Pancreas (tissue), 10 donors: ENCODE results near the gene OR51B2. TPM values are rescaled to one million over a fixed set of nuclear protein-coding genes. Genes with fewer than 3 reads are reported as not detected.
"Not testable (repeated sequence)": the region's sequence is repeated elsewhere in the genome, so short reads cannot be mapped to it uniquely, and the experiment has no call there.

Experiments used
- ATAC-seq, 4 donors: fragments of 200-7000 bp; cut with Tn5 transposase; one replicate each; pipeline versions ENCODE4 v1.8.0 to v1.9.1; 2020; ENCODE audit warnings: mild to moderate bottlenecking in 4 of 4, moderate library complexity in 4 of 4
- DNase-seq, 6 donors: peaks; one replicate each; pipeline ENCODE4 v3.0.0-alpha.2; 2020
- FAIRE-seq: peaks from 2 replicates; lab custom pipeline; 2012; peaks lifted over from hg19 to GRCh38; lab: Jason Lieb, UNC
- H3K27ac ChIP-seq, 4 donors: fragments of 200-600 bp; sonication (generic); 1 replicate in 3 of 4; 2 replicates in 1 of 4; pipeline versions ENCODE4 v1.5.0 to v1.8.0; 2020
- H3K27me3 ChIP-seq, 4 donors: fragments of 200-600 bp; one replicate each; pipeline ENCODE4 v1.8.0; 2021
- H3K36me3 ChIP-seq, 3 donors: fragments of 200-600 bp; sonication (generic) in 1 of 3; one replicate each; pipeline versions ENCODE4 v1.5.0 to v1.8.0; 2020 to 2021
- H3K4me1 ChIP-seq, 3 donors: fragments of 200-600 bp; one replicate each; pipeline ENCODE4 v1.8.0; 2021
- H3K4me3 ChIP-seq, 4 donors: fragments of 200-600 bp; sonication (generic) in 2 of 4; one replicate each; pipeline versions ENCODE4 v1.5.0 to v1.8.0; 2020 to 2021
- H3K9me3 ChIP-seq, 4 donors: fragments of 200-600 bp; one replicate each; pipeline ENCODE4 v1.8.0; 2021
- CTCF ChIP-seq, 4 donors: fragments of 200-600 bp; sonication (generic) in 3 of 4; IDR thresholded peaks; one replicate each; pipeline versions ENCODE4 v1.5.0 to v1.8.0; 2021; ENCODE audit warnings: antibody characterized with exemption in 4 of 4
- WGBS, 2 donors: extraction: QIAGEN DNeasy Blood & Tissue Kit; methylation state at CpG; one replicate each; pipeline ENCODE4 v1.1.7; 2013; 5-methylcytosine and 5-hydroxymethylcytosine counted together
- intact Hi-C, 3 donors: fragments of 100-400 bp; cut with DNase I; formaldehyde crosslinking; loops; one replicate each; pipeline versions ENCODE4 v1.11.1 to v1.14.2; 2022
- polyA plus RNA-seq, 2 donors: library from polyadenylated mRNA; stranded (reverse); fragments of 200-250 nt; gene quantifications; one replicate each; pipeline ENCODE4 v1.2.3, GENCODE V29; 2013
- total RNA-seq, 6 donors: library from RNA; stranded (reverse); fragmentation: NEBNext Ultra II Directional in 4 of 6; extraction: Animal tissue kit (Norgen Biotek cat#: 25700) in 4 of 6; gene quantifications; one replicate each; pipeline versions ENCODE4 v1.2.1 to v1.2.4, GENCODE V29; 2021 to 2023
- donor health status: healthy with polysubstance abuse.
- donor health status: DM: no; HTN: no; CAD: no; lungs with moderate emphysema.
- donor health status: DM: no; HTN: no; CAD: no.
- donor health status: control.
- donor health status: control.
- donor health status: Bipolar disorder and iron deficiency.
- donor health status: DM: yes; HTN: yes; CAD: no.
- donor health status: DM: no; HTN: no; CAD: no.
- donor health status: DM: no; HTN: no; CAD: no.
- donor health status: DM: yes; HTN: yes; CAD: no.

OR51B2 gene
- total and polyA plus RNA-seq, 8 donors = not detected

DNA sequence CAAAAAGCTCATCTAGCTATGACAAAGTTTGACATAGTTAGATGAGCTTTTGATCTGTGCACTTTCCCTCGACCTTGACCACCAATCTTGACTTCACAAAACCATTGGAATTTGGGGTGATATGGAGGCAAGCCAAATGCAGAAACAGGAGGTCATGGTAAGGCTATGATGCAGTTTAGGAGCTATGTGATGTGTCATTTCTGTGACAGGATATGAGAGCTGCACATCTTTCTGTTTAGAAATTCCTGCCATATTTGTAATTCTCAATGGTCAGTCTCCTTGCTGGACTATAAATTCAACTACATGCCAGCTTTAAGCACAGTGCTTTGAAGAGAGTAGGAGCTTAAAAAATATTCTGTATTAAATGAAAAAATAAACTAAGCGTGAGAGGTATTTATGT, 40.1 kb upstream of the OR51B2 start:
- no peak for ATAC-seq
- H3K27me3 ChIP-seq = no peaks in the 10 kb centered on the region
- no peak overlapping the region for H3K4me3 ChIP-seq
- H3K27ac ChIP-seq = no peak overlapping the region
- no peak for FAIRE-seq
- no peak for DNase-seq
- TF ChIP-seq CTCF (IDR thresholded peaks at IDR 0.05) = no peak
- no peaks in the 10 kb centered on the region for H3K4me1 ChIP-seq
- H3K9me3 ChIP-seq = no peaks in the 10 kb centered on the region
- intact Hi-C loops = no loop called here
- 44 to 55% methylated on average over 2 of the region's 2 CpGs for WGBS, 2 donors
- no peaks in the 10 kb centered on the region for H3K36me3 ChIP-seq

DNA sequence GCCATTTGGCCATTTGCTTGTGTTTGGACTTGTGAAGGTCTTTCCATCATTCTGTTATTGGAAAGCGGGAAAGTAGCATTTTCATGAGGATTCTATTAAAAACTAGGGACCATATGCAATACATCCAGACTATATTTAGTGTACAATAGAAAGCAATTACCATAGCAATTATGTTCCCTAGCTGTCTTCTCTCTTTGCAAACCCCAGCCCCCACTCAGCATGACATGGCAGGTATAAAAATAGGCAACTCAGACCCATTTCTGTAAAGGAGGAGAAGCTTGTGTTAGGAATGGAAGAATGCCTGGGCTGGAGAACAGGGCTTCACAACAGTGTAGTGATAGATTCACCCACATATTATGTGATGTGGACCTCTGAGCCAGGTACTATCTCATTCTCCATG, 39.6 kb upstream of the OR51B2 start:
- ATAC-seq (no peak), DNase-seq (no peak), FAIRE-seq (no peak)
- Histone ChIP-seq H3K4me3 (no peak overlapping the region), H3K9me3 (no peaks in the 10 kb centered on the region), H3K27me3 (no peaks in the 10 kb centered on the region), H3K4me1 (no peaks in the 10 kb centered on the region), H3K36me3 (no peaks in the 10 kb centered on the region), H3K27ac (no peak overlapping the region)
- intact Hi-C loops = no loop called here
- TF ChIP-seq CTCF (IDR thresholded peaks at IDR 0.05) = no peak
- 83% methylated on average over 1 of the region's 1 CpG for WGBS, 2 donors

DNA sequence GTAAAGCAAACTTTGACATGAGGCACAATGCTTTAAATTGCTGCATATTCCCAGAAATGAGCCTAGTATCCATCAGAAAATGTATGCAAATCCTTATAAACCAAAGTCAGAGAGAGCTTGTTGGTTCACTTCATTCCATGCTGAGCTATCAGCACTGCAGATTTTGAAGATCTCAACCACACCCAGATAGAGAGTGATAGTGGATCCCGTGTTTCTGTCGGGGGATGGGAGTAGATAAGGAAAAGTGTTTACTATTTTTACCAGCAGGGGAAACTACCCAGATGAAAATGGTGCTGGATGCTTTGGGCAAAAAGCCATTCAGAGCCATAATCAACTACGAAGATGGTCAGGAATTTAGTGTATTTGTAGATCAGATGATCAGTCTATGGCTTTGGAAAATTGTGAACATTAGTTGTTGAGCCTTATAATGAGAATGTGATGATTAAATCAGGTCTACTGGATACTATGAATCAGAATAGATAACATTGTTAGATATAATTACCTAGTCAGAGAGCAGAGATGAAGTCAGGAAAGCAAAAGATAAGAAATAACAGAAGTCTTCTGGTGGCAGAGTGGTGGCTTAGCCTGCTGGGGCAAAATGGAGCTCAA, 38.0 kb upstream of the OR51B2 start:
- intact Hi-C loops = no loop called here
- FAIRE-seq = no peak
- Histone ChIP-seq H3K27ac (no peak overlapping the region), H3K9me3 (no peaks in the 10 kb centered on the region), H3K4me1 (no peaks in the 10 kb centered on the region), H3K27me3 (no peaks in the 10 kb centered on the region), H3K4me3 (no peak overlapping the region), H3K36me3 (no peaks in the 10 kb centered on the region)
- no peak for TF ChIP-seq CTCF (IDR thresholded peaks at IDR 0.05)
- DNase-seq = no peak
- no peak for ATAC-seq
- 42 to 53% methylated on average over 3 of the region's 3 CpGs for WGBS, 2 donors

GRCh38 chr11:5356031-5356430, 31.9 kb upstream of the OR51B2 start:
- 65 to 68% methylated on average over 5 of the region's 5 CpGs for WGBS, 2 donors
- H3K27me3 ChIP-seq, H3K27ac ChIP-seq, H3K4me3 ChIP-seq, H3K4me1 ChIP-seq, H3K36me3 ChIP-seq, H3K9me3 ChIP-seq, FAIRE-seq, DNase-seq, ATAC-seq, intact Hi-C loops: not testable (repeated sequence)

GRCh38 chr11:5351208-5351607, 27.1 kb upstream of the OR51B2 start, which contains the start of gene OR51B6:
Gene OR51B6 (plus strand): TSS chr11:5351508. CDS start chr11:5351508, 0 bp downstream.
- Histone ChIP-seq H3K27ac (no peak within 1 kb of the TSS), H3K4me1 (no peaks in the 10 kb centered on the region), H3K4me3 (no peak within 1 kb of the TSS), H3K9me3 (no peaks in the 10 kb centered on the region), H3K27me3 (no peaks in the 10 kb centered on the region), H3K36me3 (no peaks in the 10 kb centered on the region)
- DNase-seq (no peak), FAIRE-seq (no peak), ATAC-seq (no peak)
- 49 to 51% methylated on average over 1 of the region's 1 CpG for WGBS, 2 donors
- intact Hi-C loops = no loop called here
- no peak for TF ChIP-seq CTCF (IDR thresholded peaks at IDR 0.05)
